GM12878 (cell line): ENCODE data around the gene ABHD13. TPM values are rescaled to one million over a fixed set of nuclear protein-coding genes. Genes with fewer than 3 reads are reported as not detected.

ENCODE experiments used
- BACH1 ChIP-seq: fragments of 450-650 bp; IDR thresholded peaks from 2 replicates; pipeline ENCODE4 v1.6.1; 2017; ENCODE audit warnings: mild to moderate bottlenecking, borderline replicate concordance
- BCLAF1 ChIP-seq: fragments of 450-650 bp; IDR thresholded peaks from 2 replicates; pipeline ENCODE4 v1.6.1; 2017; ENCODE audit warnings: antibody characterized with exemption, mild to moderate bottlenecking, moderate library complexity
- CHD2 ChIP-seq: IDR thresholded peaks from 2 replicates; pipeline ENCODE4 v1.6.1; 2011; ENCODE audit warnings: low read depth, low read length, improper control_type of control experiment, borderline replicate concordance
- CUX1 ChIP-seq: IDR thresholded peaks from 2 replicates; pipeline ENCODE4 v1.6.1; 2012; ENCODE audit warnings: improper control_type of control experiment, low read depth, low read length; ENCODE audit not compliant: insufficient replicate concordance
- HDAC2 ChIP-seq: fragments of 200-600 bp; sonication (generic); IDR thresholded peaks from 2 replicates; pipeline ENCODE4 v1.6.1; 2017
- MLLT1 ChIP-seq: fragments of 450-650 bp; IDR thresholded peaks from 2 replicates; pipeline ENCODE4 v1.6.1; 2016; ENCODE audit warnings: mild to moderate bottlenecking
- POLR2AphosphoS2 ChIP-seq: IDR thresholded peaks from 2 replicates; pipeline ENCODE4 v1.6.1; 2011; ENCODE audit warnings: low read depth, mild to moderate bottlenecking, low read length, improper control_type of control experiment, moderate library complexity
- RELB ChIP-seq: fragments of 450-650 bp; IDR thresholded peaks from 2 replicates; pipeline ENCODE4 v1.6.1; 2017; ENCODE audit warnings: low read depth, mild to moderate bottlenecking, moderate library complexity
- TCF12 ChIP-seq: IDR thresholded peaks from 2 replicates; pipeline ENCODE4 v1.6.1; 2011; ENCODE audit warnings: low read depth, mild to moderate bottlenecking, low read length
- USF1 ChIP-seq: IDR thresholded peaks from 2 replicates; pipeline ENCODE4 v1.6.1; 2011; ENCODE audit warnings: borderline replicate concordance, low read depth, mild to moderate bottlenecking, moderate library complexity, mixed read lengths, low read length; ENCODE audit not compliant: insufficient read depth; ENCODE audit errors: extremely low read length
- polyA plus RNA-seq, 11 experiments: library from polyadenylated mRNA; depleted of rRNA in 4 of 11; unstranded in 6 of 11; stranded (reverse) in 5 of 11; fragments of >200 nt; fragmentation: Nextera tagmentation in 4 of 11; fragmentation: Illumina TruSeq in 1 of 11; extraction: Ambion mirVana in 4 of 11; extraction: Trizol in 1 of 11; gene quantifications; 1 replicate in 1 of 11; 2 replicates in 10 of 11; pipeline versions ENCODE4 v1.2.1 to v1.2.3, GENCODE V29; 2011 to 2016; ENCODE audit warnings: inconsistent platforms in 2 of 11, missing spikeins in 2 of 11, low read depth in 1 of 11
- total RNA-seq, 4 experiments: library from RNA; depleted of rRNA in 3 of 4; stranded (reverse); fragments of >200 nt in 3 of 4; fragmentation: Illumina TruSeq in 1 of 4; extraction: Trizol in 1 of 4; gene quantifications; 2 replicates each; pipeline versions ENCODE4 v1.2.1 to v1.2.3, GENCODE V29; 2013 to 2021

ABHD13 gene
- total and polyA plus RNA-seq, 10 of the 15 experiments (the other 5 are each of a cell fraction or from before 2014, with no cell fraction given): 3.2 to 10.7 (median 6.5) TPM

GRCh38 chr13:108226184-108226583 lies 8.0 kb downstream of the ABHD13 start (continued):
- TF ChIP-seq MLLT1 (no peak), POLR2AphosphoS2 (no peak), USF1 (no peak), HDAC2 (no peak), TCF12 (no peak), RELB (no peak), CHD2 (no peak), CUX1 (no peak), BCLAF1 (no peak), BACH1 (no peak)
